Liver (tissue), 9 donors: Measurements from ENCODE around the gene BTBD9. TPM values are rescaled to one million over a fixed set of nuclear protein-coding genes. Genes with fewer than 3 reads are reported as not detected.

Experiments
- DNase-seq: peaks from one replicate; pipeline ENCODE4 v3.0.0-alpha.2; 2017; ENCODE audit warnings: low spot score
- H3K27ac ChIP-seq, 2 donors: one replicate each; pipeline ENCODE4 v1.7.0; 2013; ENCODE audit warnings: inconsistent platforms in 2 of 2, low read length in 2 of 2, control low read depth in 1 of 2, low read depth in 1 of 2, mild to moderate bottlenecking in 1 of 2
- H3K27me3 ChIP-seq, 4 donors: one replicate each; pipeline versions ENCODE4 v1.6.1 to v1.7.0; 2013; ENCODE audit warnings: low read length in 3 of 4, inconsistent platforms in 1 of 4, mild to moderate bottlenecking in 1 of 4, moderate library complexity in 1 of 4; ENCODE audit not compliant: control insufficient read depth in 4 of 4, insufficient read depth in 4 of 4
- H3K36me3 ChIP-seq, 4 donors: one replicate each; pipeline versions ENCODE4 v1.6.1 to v1.7.0; 2013; ENCODE audit warnings: low read length in 3 of 4, mild to moderate bottlenecking in 3 of 4, low read depth in 1 of 4, moderate library complexity in 1 of 4; ENCODE audit not compliant: control insufficient read depth in 4 of 4, insufficient read depth in 3 of 4
- H3K4me1 ChIP-seq, 4 donors: one replicate each; pipeline versions ENCODE4 v1.6.1 to v1.7.0; 2013; ENCODE audit warnings: low read length in 3 of 4, mild to moderate bottlenecking in 3 of 4, moderate library complexity in 1 of 4; ENCODE audit not compliant: control insufficient read depth in 4 of 4, insufficient read depth in 4 of 4
- H3K4me3 ChIP-seq, 3 donors: one replicate each; pipeline versions ENCODE4 v1.6.1 to v1.7.0; 2013; ENCODE audit warnings: low read length in 3 of 3, control low read depth in 1 of 3, low read depth in 1 of 3, mild to moderate bottlenecking in 1 of 3
- H3K9ac ChIP-seq, 2 donors: one replicate each; pipeline ENCODE4 v1.7.0; 2013; ENCODE audit warnings: low read length in 2 of 2, mild to moderate bottlenecking in 2 of 2, moderate library complexity in 2 of 2, control low read depth in 1 of 2, low read depth in 1 of 2
- H3K9me3 ChIP-seq, 4 donors: one replicate each; pipeline versions ENCODE4 v1.6.1 to v1.7.0; 2013; ENCODE audit warnings: low read length in 3 of 4; ENCODE audit not compliant: control insufficient read depth in 4 of 4
- EGR1 ChIP-seq, 2 donors: IDR thresholded peaks; 2 replicates each; pipeline ENCODE4 v1.6.1; 2016 to 2018; ENCODE audit warnings: antibody characterized with exemption in 2 of 2, low read depth in 2 of 2
- FOXA1 ChIP-seq: IDR thresholded peaks from 2 replicates; pipeline ENCODE4 v1.6.1; 2016; ENCODE audit warnings: antibody characterized with exemption
- GABPA ChIP-seq, 2 donors: IDR thresholded peaks in 1 of 2; conservative IDR thresholded peaks in 1 of 2; 2 replicates each; pipeline ENCODE4 v1.6.1; 2016; ENCODE audit warnings: antibody characterized with exemption in 2 of 2, mild to moderate bottlenecking in 1 of 2, moderate library complexity in 1 of 2
- HNF4G ChIP-seq: IDR thresholded peaks from 2 replicates; pipeline ENCODE4 v1.6.1; 2016; ENCODE audit warnings: antibody characterized with exemption
- JUND ChIP-seq, 2 donors: IDR thresholded peaks; 2 replicates each; pipeline ENCODE4 v1.6.1; 2016; ENCODE audit warnings: antibody characterized with exemption in 2 of 2
- MAX ChIP-seq: IDR thresholded peaks from 2 replicates; pipeline ENCODE4 v1.6.1; 2016; ENCODE audit warnings: antibody characterized with exemption
- NR2F2 ChIP-seq: IDR thresholded peaks from 2 replicates; pipeline ENCODE4 v1.6.1; 2016; ENCODE audit warnings: antibody characterized with exemption
- RAD21 ChIP-seq, 2 donors: IDR thresholded peaks; 2 replicates each; pipeline ENCODE4 v1.6.1; 2016; ENCODE audit warnings: antibody characterized with exemption in 2 of 2, mild to moderate bottlenecking in 2 of 2
- REST ChIP-seq: IDR thresholded peaks from 2 replicates; pipeline ENCODE4 v1.6.1; 2016; ENCODE audit warnings: antibody characterized with exemption, mild to moderate bottlenecking
- RXRA ChIP-seq, 2 donors: IDR thresholded peaks; 2 replicates each; pipeline ENCODE4 v1.6.1; 2017 to 2018; ENCODE audit warnings: antibody characterized with exemption in 2 of 2, mild to moderate bottlenecking in 1 of 2
- SP1 ChIP-seq: IDR thresholded peaks from 2 replicates; pipeline ENCODE4 v1.6.1; 2018; ENCODE audit warnings: antibody characterized with exemption, mild to moderate bottlenecking
- TAF1 ChIP-seq: conservative IDR thresholded peaks from 2 replicates; pipeline ENCODE4 v1.6.1; 2016; ENCODE audit warnings: antibody characterized with exemption, mild to moderate bottlenecking
- YY1 ChIP-seq: IDR thresholded peaks from 2 replicates; pipeline ENCODE4 v1.6.1; 2016; ENCODE audit warnings: antibody characterized with exemption, mild to moderate bottlenecking
- ZBTB33 ChIP-seq: IDR thresholded peaks from 2 replicates; pipeline ENCODE4 v1.6.1; 2016; ENCODE audit warnings: antibody characterized with exemption
- WGBS: extraction: QIAGEN DNeasy Blood & Tissue Kit; methylation state at CpG from one replicate; pipeline ENCODE4 v1.1.7; 2013; 5-methylcytosine and 5-hydroxymethylcytosine counted together
- polyA plus RNA-seq, 2 donors: library from polyadenylated mRNA; stranded (reverse) in 1 of 2; unstranded in 1 of 2; fragments of 200-250 nt in 1 of 2; fragments of >200 nt in 1 of 2; fragmentation: Nextera tagmentation in 1 of 2; extraction: Ambion mirVana in 1 of 2; gene quantifications; one replicate each; pipeline versions ENCODE4 v1.2.1 to v1.2.3, GENCODE V29; 2013 to 2015
- total RNA-seq, 2 donors: library from RNA; depleted of rRNA; stranded (reverse); fragments of >200 nt; gene quantifications; one replicate each; pipeline ENCODE4 v1.2.3, GENCODE V29; 2014
- TF ChIP-seq, protein P1 (sequence below): fragments of 150-350 bp; IDR thresholded peaks from 2 replicates; pipeline ENCODE4 v1.5.1; 2017; ENCODE audit warnings: improper control_type of control experiment, low read depth, low read length; ENCODE audit not compliant: missing input control
- donor health status: healthy.
- donor health status: healthy.
- donor health status: healthy.
- donor health status: healthy.
- donor health status: healthy.

The BTBD9 gene
- total and polyA plus RNA-seq, 4 donors = 2.0 to 12.4 (median 5.7) TPM

GRCh38 chr6:38160831-38161230, 478.9 kb downstream of the BTBD9 start (continued):
- TF ChIP-seq REST (no peak), GABPA (IDR thresholded peaks at IDR 0.05 in 1 of 2, conservative IDR thresholded peaks at IDR 0.05 in 1 of 2) (no peak)

DNA sequence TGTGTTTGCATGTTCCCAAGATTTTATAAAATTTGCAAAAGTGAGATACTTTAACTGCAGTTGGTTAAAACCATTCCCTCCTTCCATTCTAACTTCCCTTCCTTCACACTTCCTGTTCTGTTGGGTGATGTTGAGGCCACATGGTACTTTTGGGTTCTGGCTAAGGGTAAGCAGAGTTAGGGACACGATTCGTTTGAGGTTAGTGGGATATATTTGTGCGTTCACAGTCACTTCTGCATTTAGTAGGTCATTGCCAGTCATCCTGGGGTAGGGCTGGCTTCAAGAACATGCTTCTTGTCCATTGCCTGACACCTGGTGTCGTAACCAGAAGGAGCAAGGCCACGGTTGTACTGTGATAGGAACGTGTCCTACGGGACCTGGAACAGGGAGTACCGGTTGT, 480.1 kb downstream of the BTBD9 start:
- DNase-seq = no peak
- no peaks in the 10 kb centered on the region for H3K36me3 ChIP-seq
- WGBS = 88% methylated on average over 8 of the region's 8 CpGs
- no peak overlapping the region for H3K4me3 ChIP-seq
- no peaks in the 10 kb centered on the region for H3K9me3 ChIP-seq
- no peak overlapping the region for H3K9ac ChIP-seq
- TF ChIP-seq YY1 = no peak
- TF ChIP-seq TAF1 = no peak
- H3K27ac ChIP-seq = no peak overlapping the region
- H3K27me3 ChIP-seq = no peaks in the 10 kb centered on the region
- peaks cover 7 to 19% (median 11%) of the 10 kb centered on the region in 4 donors for H3K4me1 ChIP-seq

DNA sequence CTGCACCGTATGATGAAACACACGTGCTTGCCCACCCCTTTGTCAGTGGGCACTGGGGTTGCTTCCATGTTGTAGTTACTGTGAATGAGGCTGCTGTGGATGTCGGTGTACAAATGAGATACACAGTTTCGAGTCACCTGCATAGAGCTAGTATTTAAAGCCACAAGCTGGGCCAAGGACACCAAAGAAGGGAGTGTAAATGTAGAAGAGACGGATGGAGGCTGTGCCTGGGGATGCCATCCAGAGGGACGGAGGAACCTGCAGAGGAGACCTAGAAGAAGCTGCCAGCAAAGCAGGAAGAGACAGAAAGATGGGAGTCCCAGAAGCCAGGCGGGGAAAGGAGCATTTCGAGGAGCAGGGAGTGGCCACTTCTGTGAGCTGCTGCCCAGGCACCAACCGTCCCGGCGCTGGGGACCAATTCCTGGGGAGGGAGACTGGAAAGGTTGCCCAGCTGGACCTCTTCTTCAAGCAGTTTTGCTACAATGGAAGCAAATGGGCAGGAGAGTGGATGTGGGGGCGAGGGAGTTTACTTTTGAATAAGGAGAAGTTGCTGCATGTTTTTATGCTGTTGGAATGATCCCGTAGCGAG, 480.9 kb downstream of the BTBD9 start:
- Histone ChIP-seq H3K9ac (no peak overlapping the region), H3K4me3 (no peak overlapping the region), H3K27ac (no peak overlapping the region), H3K27me3 (no peaks in the 10 kb centered on the region), H3K9me3 (no peaks in the 10 kb centered on the region), H3K36me3 (no peaks in the 10 kb centered on the region), H3K4me1 (peaks cover 4 to 16% (median 7%) of the 10 kb centered on the region in 4 donors)
- no peak for DNase-seq
- no peak for TF ChIP-seq RAD21 (IDR thresholded peaks at IDR 0.05)
- no peak for TF ChIP-seq REST
- TF ChIP-seq MAX = no peak
- TF ChIP-seq HNF4G = no peak
- no peak for TF ChIP-seq TAF1
- no peak for TF ChIP-seq GABPA (IDR thresholded peaks at IDR 0.05 in 1 of 2, conservative IDR thresholded peaks at IDR 0.05 in 1 of 2)
- TF ChIP-seq EGR1 (IDR thresholded peaks at IDR 0.05; ENCODE audit: low read depth in 2 of 2) = no peak
- no peak for TF ChIP-seq ZBTB33
- TF ChIP-seq YY1 = no peak
- no peak for TF ChIP-seq FOXA1
- no peak for TF ChIP-seq RXRA (IDR thresholded peaks at IDR 0.05)
- TF ChIP-seq SP1 = no peak
- no peak for TF ChIP-seq JUND (IDR thresholded peaks at IDR 0.05)
- TF ChIP-seq, protein P1, sequence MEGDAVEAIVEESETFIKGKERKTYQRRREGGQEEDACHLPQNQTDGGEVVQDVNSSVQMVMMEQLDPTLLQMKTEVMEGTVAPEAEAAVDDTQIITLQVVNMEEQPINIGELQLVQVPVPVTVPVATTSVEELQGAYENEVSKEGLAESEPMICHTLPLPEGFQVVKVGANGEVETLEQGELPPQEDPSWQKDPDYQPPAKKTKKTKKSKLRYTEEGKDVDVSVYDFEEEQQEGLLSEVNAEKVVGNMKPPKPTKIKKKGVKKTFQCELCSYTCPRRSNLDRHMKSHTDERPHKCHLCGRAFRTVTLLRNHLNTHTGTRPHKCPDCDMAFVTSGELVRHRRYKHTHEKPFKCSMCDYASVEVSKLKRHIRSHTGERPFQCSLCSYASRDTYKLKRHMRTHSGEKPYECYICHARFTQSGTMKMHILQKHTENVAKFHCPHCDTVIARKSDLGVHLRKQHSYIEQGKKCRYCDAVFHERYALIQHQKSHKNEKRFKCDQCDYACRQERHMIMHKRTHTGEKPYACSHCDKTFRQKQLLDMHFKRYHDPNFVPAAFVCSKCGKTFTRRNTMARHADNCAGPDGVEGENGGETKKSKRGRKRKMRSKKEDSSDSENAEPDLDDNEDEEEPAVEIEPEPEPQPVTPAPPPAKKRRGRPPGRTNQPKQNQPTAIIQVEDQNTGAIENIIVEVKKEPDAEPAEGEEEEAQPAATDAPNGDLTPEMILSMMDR = no peak
- TF ChIP-seq NR2F2 = no peak
- 86% methylated on average over 14 of the region's 14 CpGs for WGBS
